HG02981 (cell line): Measurements from ENCODE around the gene BTG2.

Source experiments
- ATAC-seq: cut with Tn5 transposase; IDR thresholded peaks from one replicate; pipeline ENCODE4 v1.9.1; 2021; ENCODE audit warnings: mild to moderate bottlenecking, moderate library complexity; ENCODE audit not compliant: unreplicated experiment

The BTG2 gene

DNA sequence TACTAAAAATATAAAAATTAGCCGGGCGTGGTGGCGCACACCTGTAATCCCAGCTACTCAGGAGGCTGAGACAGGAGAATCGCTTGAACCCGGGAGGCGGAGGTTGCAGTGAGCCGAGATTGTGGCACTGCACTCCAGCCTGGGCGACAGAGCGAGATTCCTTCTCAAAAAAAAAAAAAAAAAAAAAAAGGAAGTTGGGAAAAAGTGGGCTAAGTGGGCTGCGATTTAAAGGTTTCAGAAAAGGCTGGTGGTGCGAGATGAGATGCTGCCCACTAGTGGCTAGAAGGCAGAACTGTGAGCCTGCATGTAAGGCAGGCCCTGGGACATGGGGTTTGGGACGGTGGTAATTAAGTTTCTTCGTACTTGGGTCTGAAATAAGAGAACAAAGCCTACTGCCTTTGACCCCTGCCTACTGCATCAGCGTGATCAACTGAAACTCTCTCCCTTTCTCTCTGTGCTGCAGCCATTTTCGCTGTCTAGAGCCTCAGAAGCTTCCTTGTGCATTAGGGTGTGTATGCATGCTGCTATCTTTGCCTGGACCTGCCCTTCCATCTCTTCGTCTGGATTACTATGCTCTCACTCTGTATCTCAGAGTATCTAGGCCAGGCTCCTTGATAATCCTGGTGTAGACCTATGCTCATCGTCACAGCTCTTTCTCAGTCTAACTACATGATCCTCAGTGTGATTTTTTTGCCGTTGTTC, 33.2 kb downstream of the BTG2 start:
- no peak for ATAC-seq

DNA sequence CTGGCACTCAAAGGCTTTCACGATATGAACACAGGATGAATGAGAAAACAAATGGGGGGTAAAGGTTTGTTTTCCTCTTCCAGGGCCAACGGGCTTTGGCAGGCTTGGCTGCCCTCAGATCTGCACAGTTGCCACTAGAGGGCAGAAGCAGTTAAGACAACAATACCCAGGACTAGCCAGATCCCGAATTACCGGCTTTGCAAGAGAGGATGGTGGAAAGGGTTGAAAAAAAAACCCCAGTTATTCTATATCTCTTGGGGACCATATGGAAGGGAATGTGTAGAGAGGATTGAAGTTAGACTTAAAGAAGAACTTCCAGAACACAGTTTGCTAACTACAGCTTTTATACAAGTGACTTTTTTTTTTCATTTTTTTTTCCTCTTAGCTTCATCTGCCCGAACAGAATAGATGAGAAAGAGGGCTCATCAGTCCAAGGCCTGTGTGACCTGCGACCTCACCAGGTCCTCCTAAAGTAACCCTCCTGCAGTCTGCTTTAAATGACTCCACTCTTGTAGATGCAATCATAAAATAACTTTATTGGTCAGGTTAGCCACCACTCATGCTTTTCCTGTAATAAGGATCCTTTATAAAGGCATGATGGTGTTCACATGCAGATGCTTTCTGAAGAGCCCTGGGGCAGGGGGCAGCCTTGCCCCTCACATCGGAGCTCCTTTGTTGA, 34.9 kb downstream of the BTG2 start:
- no peak for ATAC-seq

DNA sequence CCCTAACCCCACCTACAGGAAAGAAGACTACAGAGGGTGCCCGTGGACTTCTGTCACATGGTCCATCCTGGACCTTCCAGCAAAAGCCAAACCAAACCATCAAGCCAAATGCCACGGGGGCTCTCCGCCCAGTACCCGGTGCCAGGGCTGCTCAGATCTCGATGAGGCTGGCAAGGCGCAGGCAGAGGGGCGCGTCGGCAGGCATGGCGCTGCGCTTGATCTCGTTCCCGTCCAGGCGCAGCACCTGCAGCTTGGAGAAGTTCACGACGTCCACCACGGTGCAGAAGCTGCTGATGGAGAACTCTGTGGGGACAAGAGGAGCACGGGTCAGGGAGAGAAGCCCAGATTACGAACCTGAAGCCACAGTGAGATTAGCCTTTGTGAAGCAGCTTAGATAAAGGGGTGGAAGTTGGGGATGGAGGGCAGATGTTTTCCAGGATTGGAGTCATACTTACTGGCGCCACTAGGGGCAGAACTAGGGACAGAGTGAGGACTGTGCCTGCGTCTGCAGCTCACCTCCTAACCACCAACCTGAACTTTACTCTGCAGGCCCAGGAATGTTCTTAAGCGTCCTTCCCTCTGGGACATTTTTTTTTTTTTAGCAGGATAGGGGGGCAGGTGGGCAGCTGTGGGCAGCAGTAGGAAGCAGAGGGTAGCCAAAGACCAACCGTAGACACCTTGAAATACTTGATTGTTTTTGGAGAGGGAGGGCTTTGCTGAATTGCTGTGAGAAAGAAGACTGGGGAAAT, 37.0 kb downstream of the BTG2 start:
- no peak for ATAC-seq

DNA sequence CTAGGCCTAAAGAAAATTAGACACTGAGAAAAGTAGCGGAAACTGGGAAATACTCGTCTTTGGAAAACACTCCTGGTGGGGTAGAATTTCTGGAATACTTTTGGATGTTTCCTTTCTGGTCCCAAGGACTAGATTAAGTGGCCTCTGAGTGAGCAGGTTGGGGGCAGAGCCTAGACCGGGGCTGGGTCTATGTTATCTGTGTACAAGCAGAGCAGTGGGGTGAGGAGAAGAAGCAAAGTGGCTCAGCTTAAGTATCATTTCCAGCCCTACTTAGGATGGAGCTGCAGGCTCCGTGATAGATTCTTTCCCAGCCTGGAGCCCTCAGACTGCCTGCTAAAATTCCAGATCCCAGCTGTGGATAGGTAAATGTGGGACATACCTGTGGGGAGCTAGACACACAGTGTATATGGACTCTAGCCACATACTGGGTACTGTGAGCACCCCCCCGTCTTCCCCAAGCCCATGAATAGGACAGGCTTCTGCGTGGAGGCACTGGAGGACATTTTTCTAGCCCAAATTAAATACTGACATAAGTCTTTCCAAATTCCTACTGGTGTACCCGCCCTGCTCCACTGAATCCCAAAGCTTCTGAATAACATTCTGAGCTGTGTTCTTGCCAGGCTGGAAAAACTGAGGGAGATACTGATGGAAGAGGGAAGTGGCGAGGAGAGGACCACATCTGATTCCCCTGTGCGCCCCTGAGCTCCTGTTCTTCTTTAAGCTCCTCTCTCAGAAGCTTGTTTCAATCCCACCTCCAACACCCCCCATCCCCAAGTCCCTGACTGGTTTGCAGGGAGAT, 38.8 kb downstream of the BTG2 start:
- ATAC-seq: no peak

DNA sequence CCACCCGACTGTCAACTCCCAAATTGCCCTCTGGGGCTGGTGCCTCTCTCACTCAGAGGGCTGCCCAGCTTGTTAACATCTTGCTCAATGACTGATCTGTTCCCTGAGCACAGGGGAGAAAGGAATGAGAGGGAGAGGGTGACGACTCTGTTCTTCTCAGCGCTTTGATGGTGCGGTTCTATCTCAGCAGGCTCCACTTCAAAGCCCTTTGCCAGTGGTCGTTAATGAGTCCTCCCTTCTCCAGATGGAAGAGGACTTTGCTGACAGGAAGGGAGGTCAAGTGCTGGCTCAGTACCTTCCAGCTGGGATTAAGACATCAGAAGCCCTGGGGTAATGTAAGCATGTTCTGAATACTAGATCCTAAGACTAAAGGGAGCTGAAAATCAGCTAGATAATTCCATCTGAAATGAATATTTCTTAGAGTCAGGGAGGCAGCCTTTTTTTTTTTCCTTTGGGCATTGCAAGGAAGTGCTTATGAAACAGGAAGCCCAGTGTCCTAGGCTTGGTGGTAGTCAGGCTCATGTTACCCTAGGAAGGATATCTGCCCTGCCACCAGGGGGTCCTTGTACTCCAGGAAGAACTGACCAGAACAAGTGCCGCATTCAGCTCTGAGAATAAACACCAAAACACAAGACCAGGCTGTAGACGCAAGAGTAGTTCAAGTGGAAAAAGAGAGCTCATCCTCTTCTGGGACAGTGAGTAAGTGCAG, 40.9 kb downstream of the BTG2 start:
- ATAC-seq: no peak

DNA sequence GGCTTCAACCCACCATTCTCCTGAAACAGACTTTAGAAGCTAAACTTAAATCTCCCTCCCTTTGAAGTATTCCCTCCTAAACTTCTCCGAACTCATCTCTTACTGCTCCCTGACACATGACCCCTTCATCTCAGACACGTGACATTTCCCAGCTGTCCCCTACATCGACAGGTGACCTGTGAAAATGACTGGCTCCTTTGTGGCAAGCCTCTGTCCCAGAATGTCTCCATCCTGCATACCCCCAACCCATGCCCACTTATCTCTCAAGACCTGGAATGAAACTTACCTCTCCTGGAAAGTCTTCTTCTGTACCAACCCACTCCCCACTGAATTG, 41.4 kb downstream of the BTG2 start:
- no peak for ATAC-seq

DNA sequence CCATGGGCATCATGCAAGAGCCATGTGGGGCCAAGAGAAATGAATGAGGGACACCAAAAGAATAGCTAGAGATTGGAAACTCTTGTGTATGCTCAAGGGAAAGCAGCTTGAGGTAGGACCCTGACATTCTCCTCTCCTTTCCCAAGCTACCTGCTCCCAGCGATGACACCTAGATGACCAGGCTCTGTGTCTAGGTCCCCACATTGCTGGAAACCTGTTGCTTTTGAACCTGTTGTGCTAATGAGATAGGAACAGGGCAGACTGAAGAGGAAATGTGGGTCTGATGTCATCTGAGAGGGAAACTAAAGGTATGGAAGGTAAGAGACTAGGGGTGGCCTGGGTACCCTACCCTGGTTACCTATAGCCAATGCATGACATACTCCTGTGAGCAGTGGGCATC, 43.8 kb downstream of the BTG2 start:
- no peak for ATAC-seq

DNA sequence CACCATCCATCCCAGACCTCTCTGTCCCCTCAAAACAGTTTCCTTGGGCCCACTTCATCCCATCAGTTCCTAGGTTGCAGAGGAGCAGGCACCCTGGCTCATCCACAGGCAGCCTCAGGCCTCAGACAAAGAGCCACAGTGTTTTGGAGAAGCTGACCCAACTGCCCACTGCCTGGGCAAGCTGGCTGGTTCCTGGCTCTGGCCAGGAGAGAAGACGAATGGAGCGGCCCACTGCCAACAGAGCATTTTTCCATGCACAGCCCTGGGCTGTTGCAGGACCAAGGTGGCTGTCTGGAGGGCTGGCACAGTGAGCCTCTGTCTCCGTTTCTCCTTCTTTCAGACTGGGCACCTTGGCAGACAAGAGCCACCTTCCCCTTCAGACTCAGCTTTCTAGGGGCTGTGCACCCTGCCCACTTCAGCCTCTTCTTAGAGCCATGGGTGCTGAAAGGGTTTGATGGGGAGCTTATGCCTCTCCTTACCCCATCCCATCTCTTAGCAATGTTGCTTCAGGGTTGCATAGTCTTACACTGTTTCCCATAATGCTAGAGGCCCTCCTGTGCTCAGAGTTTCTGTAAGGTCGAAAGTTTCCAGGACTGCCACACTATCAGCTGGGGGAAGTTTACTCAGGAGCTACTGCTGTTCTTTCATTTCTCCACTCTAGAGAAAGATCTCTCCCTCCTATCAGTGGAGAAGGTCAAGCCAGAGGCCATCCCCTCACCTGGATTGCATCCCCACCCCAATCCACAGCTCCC, 44.6 kb downstream of the BTG2 start:
- no peak for ATAC-seq

DNA sequence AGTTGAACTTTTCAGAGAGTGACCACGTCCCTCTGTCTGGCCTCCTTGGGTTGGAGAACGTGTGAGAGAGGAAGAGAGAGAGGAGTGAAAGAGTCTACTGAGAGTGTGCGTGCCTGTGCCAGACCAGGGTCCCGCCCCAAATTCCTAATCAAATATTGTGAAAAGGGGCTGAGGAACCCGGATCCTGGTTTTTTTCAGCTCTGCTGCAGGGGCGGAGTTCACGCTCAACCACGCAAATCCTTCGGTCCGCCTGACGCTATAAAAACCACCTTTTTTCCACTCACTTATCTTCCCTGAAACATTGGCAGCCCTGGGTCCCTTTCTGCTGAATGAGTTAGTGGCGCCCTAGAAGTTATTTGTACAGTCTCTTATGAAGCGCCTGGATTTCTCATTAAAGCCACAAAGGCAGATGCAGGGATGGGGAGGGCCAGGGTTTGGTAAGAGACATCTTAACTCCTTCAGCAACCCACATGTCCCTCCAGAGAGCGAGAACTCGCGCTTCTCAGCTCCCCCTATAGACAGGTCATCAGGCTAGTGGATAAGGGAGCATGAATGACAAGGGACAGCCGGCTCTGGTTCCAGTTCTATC, 45.8 kb downstream of the BTG2 start, which contains the start of gene FMOD:
TSS of gene FMOD (minus strand) at position 86 of the 589 bp plus-strand sequence. CDS start 2,852 bp downstream, outside the sequence.
- ATAC-seq: no peak

DNA sequence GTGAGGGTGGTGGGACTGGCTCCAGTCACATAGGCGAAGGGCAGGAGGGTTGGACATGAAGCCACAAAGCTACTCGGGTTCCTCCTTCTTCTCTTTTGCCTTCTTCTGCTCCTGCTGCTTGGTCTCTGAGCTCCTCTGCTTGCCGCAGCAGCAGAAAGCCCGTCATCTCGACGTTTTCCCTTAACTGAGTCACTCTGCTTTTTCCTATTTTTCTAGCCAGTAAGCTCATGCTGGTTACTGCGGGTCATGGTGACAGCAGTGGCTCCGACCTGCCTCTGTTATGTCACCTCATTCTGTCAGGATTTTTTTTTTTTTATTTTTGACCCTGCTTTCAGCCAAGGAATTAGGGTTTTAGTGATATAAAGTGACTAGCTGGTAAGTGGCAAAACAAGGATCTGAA, 48.2 kb downstream of the BTG2 start:
- ATAC-seq: no peak

DNA sequence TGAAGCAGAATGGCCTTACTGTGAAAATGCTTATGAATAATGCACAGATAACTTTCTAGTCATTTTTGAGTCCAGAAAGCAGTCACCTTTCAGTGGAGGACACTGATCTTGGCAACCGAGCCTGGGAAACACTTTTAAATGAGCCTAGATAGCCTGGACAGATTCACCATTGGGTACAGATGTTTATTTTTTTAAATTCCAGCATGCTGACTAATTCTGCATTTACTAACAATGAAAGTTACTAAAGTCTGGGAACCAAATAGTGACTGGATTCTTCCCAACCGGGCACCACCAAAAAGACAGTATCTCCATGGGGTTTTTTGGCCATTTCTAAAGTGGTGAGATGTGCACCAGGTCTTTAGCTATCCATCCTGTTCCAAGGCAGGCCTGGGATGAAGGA, 48.9 kb downstream of the BTG2 start:
- no peak for ATAC-seq

DNA sequence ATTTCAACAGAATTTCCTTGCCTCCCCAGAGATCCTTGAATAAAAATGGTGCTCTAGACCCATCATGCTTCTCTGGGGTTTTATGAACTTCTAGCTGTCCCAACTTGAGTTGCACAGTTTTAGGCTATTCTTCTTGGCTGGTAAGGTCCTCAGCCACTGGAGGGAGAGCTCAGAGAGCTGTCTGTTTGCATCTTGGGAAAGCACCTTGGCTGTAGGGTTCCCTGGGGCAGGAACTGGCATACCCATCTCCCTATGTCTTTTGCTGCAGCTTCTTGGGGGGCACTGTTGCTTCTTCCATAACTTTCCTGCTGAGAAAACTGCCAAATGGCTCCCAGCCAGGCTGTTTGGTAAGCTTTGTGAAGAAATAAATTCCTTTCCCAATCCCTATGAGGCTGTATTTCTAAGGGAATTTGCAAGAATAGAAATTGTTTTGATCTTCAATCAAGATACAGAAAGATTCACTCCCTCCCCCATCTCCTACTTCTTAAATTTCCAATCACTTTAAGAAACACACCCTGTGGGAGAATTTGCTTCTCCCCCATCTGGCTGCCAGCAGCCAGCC, 53.8 kb downstream of the BTG2 start:
- no peak for ATAC-seq
